Activated T-helper 17 cell treated with anti-CD3 and anti-CD28 coated beads, Interleukin-2, amount 50 U/mL, for 72 hours (primary cell): ENCODE results near the gene IVNS1ABP. TPM values are rescaled to one million over a fixed set of nuclear protein-coding genes. Genes with fewer than 3 reads are reported as not detected.
"Not testable (repeated sequence)": the region's sequence is repeated elsewhere in the genome, so short reads cannot be mapped to it uniquely, and the experiment has no call there.

Experiments
- ATAC-seq: fragments of 150-1000 bp; cut with Tn5 transposase; replicated peaks from 2 replicates; pipeline ENCODE4 v1.10.0; 2021; ENCODE audit warnings: mild to moderate bottlenecking, moderate library complexity
- H3K27ac Mint-ChIP-seq: one replicate; pipeline ENCODE4 v1.8.0; 2022; ENCODE audit warnings: mixed read lengths
- H3K27me3 Mint-ChIP-seq: one replicate; pipeline ENCODE4 v1.8.0; 2022; ENCODE audit warnings: mixed read lengths
- H3K36me3 Mint-ChIP-seq: one replicate; pipeline ENCODE4 v1.8.0; 2022; ENCODE audit warnings: low read depth, mild to moderate bottlenecking, mixed read lengths
- H3K4me1 Mint-ChIP-seq: one replicate; pipeline ENCODE4 v1.8.0; 2022; ENCODE audit warnings: mixed read lengths
- H3K4me3 Mint-ChIP-seq: one replicate; pipeline ENCODE4 v1.8.0; 2022; ENCODE audit warnings: mild to moderate bottlenecking, mixed read lengths
- H3K9me3 Mint-ChIP-seq: one replicate; pipeline ENCODE4 v1.8.0; 2022; ENCODE audit warnings: mixed read lengths
- total RNA-seq, 2 donors: library from RNA; stranded (reverse); gene quantifications; one replicate each; pipeline ENCODE4 v1.2.3, GENCODE V29; 2022

IVNS1ABP gene
- total RNA-seq, result 100 to 1,000 TPM; 215 to 269 TPM

GRCh38 chr1:185317034-185317885, at the start of gene IVNS1ABP:
IVNS1ABP (minus strand) TSS chr1:185317243; CDS start chr1:185309493, 7,750 bp downstream.
- H3K36me3 Mint-ChIP-seq, result peaks cover 88% of the 10 kb centered on the region
- H3K4me1 Mint-ChIP-seq, result peaks cover 43% of the 10 kb centered on the region
- no peaks in the 10 kb centered on the region for H3K27me3 Mint-ChIP-seq

DNA sequence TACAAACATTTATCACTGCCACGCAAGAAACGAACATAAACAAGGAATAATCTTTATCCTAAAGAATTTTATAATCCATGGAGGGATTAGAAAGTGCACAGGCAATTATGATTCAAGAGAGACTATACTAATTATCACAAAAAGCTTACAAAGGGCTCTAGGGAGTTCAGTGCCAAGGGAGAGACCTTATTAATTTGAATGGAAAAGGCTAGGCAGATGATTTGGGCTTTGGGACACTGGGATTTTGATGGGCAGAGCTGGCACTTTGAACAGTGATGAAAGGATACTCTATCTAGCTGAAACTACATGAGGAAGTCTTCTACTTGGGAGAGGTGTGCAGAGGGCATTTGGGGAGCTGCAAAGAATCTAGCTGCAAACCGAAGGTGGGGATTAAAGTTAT, 48.9 kb upstream of the IVNS1ABP start:
- Mint-ChIP-seq H3K27ac (no peak overlapping the region), H3K4me1 (peaks cover 16% of the 10 kb centered on the region)

More at GRCh38 chr1:185317034-185317885, at the start of gene IVNS1ABP:
- Mint-ChIP-seq H3K9me3 (peaks cover 13% of the 10 kb centered on the region), H3K4me3 (peak within 1 kb of the TSS; percentile 96), H3K27ac (peak within 1 kb of the TSS; percentile 100)
- ATAC-seq, result peak; percentile 72

DNA sequence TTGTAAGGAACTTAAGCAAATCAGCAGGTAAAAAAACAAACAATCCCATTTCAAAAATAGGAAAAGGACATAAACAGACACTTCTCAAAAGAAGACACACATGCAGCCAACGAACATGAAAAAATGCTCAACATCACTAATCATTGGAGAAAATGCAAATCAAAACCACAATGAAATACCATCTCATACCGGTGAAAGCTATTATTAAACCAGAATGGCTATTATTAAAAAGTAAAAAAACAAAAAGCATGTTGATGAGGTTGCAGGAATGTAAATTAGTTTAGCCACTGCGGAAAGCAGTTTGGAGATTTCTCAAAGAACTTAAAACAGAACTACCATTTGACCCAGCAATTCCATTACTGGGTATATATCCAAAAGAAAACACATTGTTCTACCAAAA, 47.5 kb upstream of the IVNS1ABP start:
- H3K27me3 Mint-ChIP-seq, H3K36me3 Mint-ChIP-seq, H3K27ac Mint-ChIP-seq, H3K4me3 Mint-ChIP-seq, ATAC-seq: not testable (repeated sequence)
- H3K4me1 Mint-ChIP-seq, result peaks cover 16% of the 10 kb centered on the region
- H3K9me3 Mint-ChIP-seq, result peaks cover 15% of the 10 kb centered on the region

More for the DNA sequence above, 48.9 kb upstream of the IVNS1ABP start:
- Mint-ChIP-seq H3K27me3 (no peaks in the 10 kb centered on the region), H3K36me3 (no peaks in the 10 kb centered on the region), H3K4me3 (no peak overlapping the region), H3K9me3 (peaks cover 15% of the 10 kb centered on the region)
- ATAC-seq, result no peak

DNA sequence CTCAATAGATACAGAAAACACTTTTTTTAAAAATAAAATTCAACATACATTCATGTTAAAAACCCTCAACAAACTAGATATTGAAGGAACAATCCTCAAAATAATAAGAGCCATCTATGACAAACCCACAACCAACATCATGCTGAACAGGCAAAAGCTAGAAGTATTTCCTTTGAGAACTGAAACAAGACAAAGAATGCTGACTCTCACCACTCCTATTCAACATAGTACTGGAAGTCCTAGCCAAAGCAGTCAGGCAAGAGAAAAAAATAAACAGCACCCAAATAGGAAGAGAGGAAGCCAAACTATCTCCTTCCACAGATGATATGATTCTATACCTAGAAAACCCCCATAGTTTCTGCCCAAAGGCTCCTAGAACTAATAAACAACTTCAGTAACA, 46.2 kb upstream of the IVNS1ABP start:
- Mint-ChIP-seq H3K4me1 (peaks cover 7% of the 10 kb centered on the region), H3K27ac (peak overlapping the region; percentile 41), H3K36me3 (no peaks in the 10 kb centered on the region), H3K9me3 (peaks cover 15% of the 10 kb centered on the region), H3K4me3 (no peak overlapping the region), H3K27me3 (no peaks in the 10 kb centered on the region)
- peak; percentile 21 for ATAC-seq

DNA sequence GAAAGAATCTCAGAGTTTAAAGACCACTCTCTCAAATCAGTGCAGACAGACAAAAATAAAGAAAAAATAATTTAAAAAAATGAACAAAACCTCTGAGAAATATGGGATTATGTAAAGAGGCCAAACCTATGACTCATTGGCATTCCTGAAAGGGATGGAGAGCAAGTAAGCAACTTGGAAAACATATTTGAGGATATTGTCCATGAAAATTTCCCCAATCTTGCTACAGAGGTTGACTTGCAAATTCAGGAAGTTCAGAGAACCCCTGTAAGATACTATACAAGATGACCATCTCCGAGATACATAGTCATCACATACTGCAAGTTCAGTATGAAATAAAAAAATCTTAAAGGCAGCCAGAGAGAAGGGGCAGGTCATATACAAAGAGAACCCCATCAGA, 43.7 kb upstream of the IVNS1ABP start:
- H3K36me3 Mint-ChIP-seq, result no peaks in the 10 kb centered on the region
- H3K27ac Mint-ChIP-seq, result no peak overlapping the region
- peaks cover 15% of the 10 kb centered on the region for H3K9me3 Mint-ChIP-seq
- no peak overlapping the region for H3K4me3 Mint-ChIP-seq
- H3K27me3 Mint-ChIP-seq, result no peaks in the 10 kb centered on the region
- no peak for ATAC-seq
- peaks cover 6% of the 10 kb centered on the region for H3K4me1 Mint-ChIP-seq

- ATAC-seq, result no peak
- H3K4me1 Mint-ChIP-seq, result peaks cover 6% of the 10 kb centered on the region
- no peaks in the 10 kb centered on the region for H3K27me3 Mint-ChIP-seq
- peaks cover 15% of the 10 kb centered on the region for H3K9me3 Mint-ChIP-seq
- no peak overlapping the region for H3K4me3 Mint-ChIP-seq
- H3K27ac Mint-ChIP-seq, result no peak overlapping the region
- no peaks in the 10 kb centered on the region for H3K36me3 Mint-ChIP-seq
These were observed 41.9 kb upstream of the IVNS1ABP start for GRCh38 chr1:185358957-185359356.

GRCh38 chr1:185355947-185356346, 38.9 kb upstream of the IVNS1ABP start:
- no peaks in the 10 kb centered on the region for H3K27me3 Mint-ChIP-seq
- H3K9me3 Mint-ChIP-seq, result no peaks in the 10 kb centered on the region
- H3K4me1 Mint-ChIP-seq, result no peaks in the 10 kb centered on the region
- no peaks in the 10 kb centered on the region for H3K36me3 Mint-ChIP-seq
- no peak for ATAC-seq
- no peak overlapping the region for H3K27ac Mint-ChIP-seq
- no peak overlapping the region for H3K4me3 Mint-ChIP-seq

- no peak overlapping the region for H3K27ac Mint-ChIP-seq
These were observed 36.1 kb upstream of the IVNS1ABP start for GRCh38 chr1:185353124-185353523.

GRCh38 chr1:185351734-185352466, 34.9 kb upstream of the IVNS1ABP start:
- Mint-ChIP-seq H3K9me3 (no peaks in the 10 kb centered on the region), H3K36me3 (no peaks in the 10 kb centered on the region), H3K4me1 (peaks cover 8% of the 10 kb centered on the region), H3K4me3 (no peak overlapping the region), H3K27ac (no peak overlapping the region), H3K27me3 (no peaks in the 10 kb centered on the region)
- no peak for ATAC-seq

More at GRCh38 chr1:185353124-185353523, 36.1 kb upstream of the IVNS1ABP start:
- H3K4me1 Mint-ChIP-seq, result peaks cover 8% of the 10 kb centered on the region
- no peak overlapping the region for H3K4me3 Mint-ChIP-seq
- H3K27me3 Mint-ChIP-seq, result no peaks in the 10 kb centered on the region
- ATAC-seq, result no peak
- no peaks in the 10 kb centered on the region for H3K36me3 Mint-ChIP-seq
- H3K9me3 Mint-ChIP-seq, result no peaks in the 10 kb centered on the region

DNA sequence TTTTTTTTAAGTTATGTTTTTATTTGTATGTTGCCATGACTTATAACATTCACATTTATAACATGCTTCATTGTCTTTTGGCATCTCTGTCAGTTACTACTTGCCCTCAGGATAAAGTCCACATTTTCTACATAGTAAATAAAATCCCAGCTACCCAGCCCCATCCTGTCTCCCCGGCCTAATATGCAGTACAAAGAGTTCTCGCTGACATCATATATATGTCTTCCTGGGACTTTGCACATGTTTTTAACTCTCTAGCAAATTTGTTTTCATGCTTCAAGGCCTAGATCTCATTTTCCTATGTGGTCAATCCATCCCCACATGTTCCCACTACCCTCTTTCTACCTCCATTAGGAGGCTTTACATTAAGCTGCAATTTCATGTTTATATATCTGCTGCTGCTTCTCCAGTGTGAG, 33.0 kb upstream of the IVNS1ABP start:
- H3K4me3 Mint-ChIP-seq, result no peak overlapping the region
- H3K4me1 Mint-ChIP-seq, result peaks cover 8% of the 10 kb centered on the region
- no peak for ATAC-seq
- no peaks in the 10 kb centered on the region for H3K27me3 Mint-ChIP-seq
- H3K27ac Mint-ChIP-seq, result no peak overlapping the region
- H3K36me3 Mint-ChIP-seq, result no peaks in the 10 kb centered on the region
- H3K9me3 Mint-ChIP-seq, result no peaks in the 10 kb centered on the region

DNA sequence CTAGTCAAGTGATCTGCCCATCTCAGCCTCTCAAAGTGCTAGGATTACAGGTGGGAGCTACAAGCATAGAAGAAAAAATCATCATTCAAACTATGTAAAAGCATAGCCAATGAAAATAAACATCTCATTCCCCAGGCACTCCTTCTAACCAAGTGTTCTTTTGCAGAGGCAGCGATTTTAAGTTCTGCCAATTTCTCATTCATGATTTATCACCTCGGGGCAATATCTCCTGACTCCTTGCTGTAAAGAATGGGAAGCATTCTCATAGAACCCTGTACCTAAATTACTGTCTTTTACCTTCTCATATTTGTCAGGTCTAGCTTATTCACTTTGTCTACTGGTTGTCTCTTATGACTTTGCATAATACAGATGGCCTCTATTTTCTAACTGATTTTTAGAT, 32.5 kb upstream of the IVNS1ABP start:
- Mint-ChIP-seq H3K27ac (no peak overlapping the region), H3K27me3 (no peaks in the 10 kb centered on the region), H3K4me1 (peaks cover 8% of the 10 kb centered on the region), H3K36me3 (no peaks in the 10 kb centered on the region), H3K9me3 (no peaks in the 10 kb centered on the region), H3K4me3 (no peak overlapping the region)
- no peak for ATAC-seq

DNA sequence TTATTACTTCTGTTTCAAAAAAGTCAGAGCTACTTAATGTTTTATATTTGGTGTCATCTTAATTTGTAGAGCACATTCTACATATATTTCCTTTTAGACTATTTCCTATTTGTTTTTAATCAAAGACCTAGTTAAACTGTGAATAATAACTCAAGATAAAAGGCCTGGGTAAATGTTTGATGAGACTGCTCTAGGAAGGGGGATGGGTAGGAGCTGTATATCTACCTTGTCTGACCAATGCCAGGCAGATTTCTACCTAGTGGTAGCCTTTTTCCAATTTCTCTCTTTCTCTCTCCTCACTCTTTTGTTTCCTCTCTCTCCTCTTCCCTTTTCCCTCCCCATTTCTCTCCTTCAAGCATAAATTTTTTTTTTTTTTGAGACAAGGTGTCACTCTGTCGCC, 31.9 kb upstream of the IVNS1ABP start:
- ATAC-seq, result no peak
- H3K9me3 Mint-ChIP-seq, result no peaks in the 10 kb centered on the region
- H3K4me3 Mint-ChIP-seq, result no peak overlapping the region
- H3K36me3 Mint-ChIP-seq, result no peaks in the 10 kb centered on the region
- H3K4me1 Mint-ChIP-seq, result peaks cover 8% of the 10 kb centered on the region
- H3K27me3 Mint-ChIP-seq, result no peaks in the 10 kb centered on the region
- H3K27ac Mint-ChIP-seq, result no peak overlapping the region

DNA sequence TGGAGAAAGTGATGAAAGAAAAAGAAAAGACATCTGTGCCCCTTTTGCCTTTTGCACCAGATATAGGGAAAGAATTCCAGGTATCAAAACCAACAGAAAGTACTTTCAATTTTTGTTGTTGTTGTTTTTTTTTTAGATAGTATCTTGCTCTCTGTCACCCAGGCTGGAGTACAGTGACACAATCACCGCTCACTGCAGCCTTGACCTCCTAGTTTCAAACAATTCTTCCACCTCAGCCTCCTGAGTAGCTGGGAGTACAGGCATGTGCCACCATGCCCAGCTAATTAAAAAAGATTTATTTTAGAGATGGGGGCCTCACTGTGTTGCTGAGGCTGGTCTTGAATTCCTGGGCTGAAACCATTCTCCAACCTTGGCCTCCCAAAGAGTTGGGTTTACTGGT, 31.3 kb upstream of the IVNS1ABP start:
- Mint-ChIP-seq H3K4me3 (no peak overlapping the region), H3K36me3 (no peaks in the 10 kb centered on the region), H3K27ac (no peak overlapping the region), H3K9me3 (no peaks in the 10 kb centered on the region), H3K27me3 (no peaks in the 10 kb centered on the region), H3K4me1 (peaks cover 8% of the 10 kb centered on the region)
- no peak for ATAC-seq

DNA sequence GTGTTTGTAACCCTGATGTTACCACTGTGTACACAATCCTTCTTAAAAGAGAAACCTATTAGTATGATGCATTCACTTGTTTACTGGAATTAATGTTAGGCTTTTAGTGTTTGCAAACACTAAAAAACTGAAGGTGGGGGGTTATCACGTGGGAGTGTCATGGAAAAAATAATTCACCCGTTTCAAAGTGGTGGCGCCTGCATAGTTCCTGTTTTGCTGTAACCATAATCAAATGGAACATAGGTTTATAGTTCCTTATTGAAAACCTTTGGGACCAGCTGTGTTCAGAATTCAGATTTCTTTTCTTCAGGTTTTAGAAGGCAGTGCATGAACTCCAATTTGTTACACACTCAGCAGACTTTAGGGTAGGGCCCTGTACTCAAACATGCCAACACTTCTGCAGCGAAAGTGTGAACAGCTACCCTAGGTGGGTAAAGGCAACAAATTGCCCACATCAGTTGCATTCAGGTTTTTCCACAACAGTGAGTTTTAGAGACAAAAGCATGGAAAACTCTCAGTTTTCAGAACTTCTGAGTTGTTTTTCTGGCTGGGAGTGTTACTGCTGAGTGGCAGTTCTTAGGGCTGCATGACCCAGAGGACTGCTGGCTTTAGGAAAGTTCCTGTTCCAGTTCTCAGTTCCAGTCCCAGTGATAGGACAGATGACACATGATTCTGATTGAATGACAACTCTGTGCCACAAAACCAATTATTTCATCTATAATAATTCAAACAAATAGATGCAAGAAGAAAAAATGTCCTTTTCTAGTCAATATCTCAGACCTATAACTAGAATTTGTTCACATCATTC, 29.1 kb upstream of the IVNS1ABP start:
- Mint-ChIP-seq H3K36me3 (no peaks in the 10 kb centered on the region), H3K27me3 (no peaks in the 10 kb centered on the region), H3K27ac (no peak overlapping the region), H3K9me3 (no peaks in the 10 kb centered on the region), H3K4me1 (peaks cover 8% of the 10 kb centered on the region), H3K4me3 (no peak overlapping the region)
- no peak for ATAC-seq
